Mesodermal cell (in vitro differentiated cells): Measurements from ENCODE around the gene EMX2.

Source experiments
- H3K27ac ChIP-seq: 2 replicates; pipeline ENCODE4 v1.7.0; 2013; ENCODE audit warnings: mild to moderate bottlenecking, low read depth, low read length, moderate library complexity; ENCODE audit not compliant: severe bottlenecking
- H3K36me3 ChIP-seq: 2 replicates; pipeline ENCODE4 v1.7.1; 2013; ENCODE audit warnings: mild to moderate bottlenecking, low read length, moderate library complexity; ENCODE audit not compliant: control insufficient read depth, insufficient read depth
- H3K4me1 ChIP-seq: one replicate; pipeline ENCODE4 v1.7.1; 2013; ENCODE audit warnings: mild to moderate bottlenecking, low read length; ENCODE audit not compliant: insufficient read depth, control insufficient read depth, poor library complexity, severe bottlenecking
- H3K4me3 ChIP-seq: 2 replicates; pipeline ENCODE4 v1.7.0; 2013; ENCODE audit warnings: low read length, control low read depth, mild to moderate bottlenecking; ENCODE audit not compliant: insufficient read depth, poor library complexity, severe bottlenecking; ENCODE audit errors: extremely low read depth
- H3K9me3 ChIP-seq: 2 replicates; pipeline ENCODE4 v1.7.1; 2013; ENCODE audit warnings: mild to moderate bottlenecking, low read length, moderate library complexity; ENCODE audit not compliant: control insufficient read depth
- WGBS, 2 experiments: methylation state at CpG; one replicate each; pipeline ENCODE4 v1.1.5; 2013; ENCODE audit warnings: missing lambda C conversion rate in 2 of 2; ENCODE audit not compliant: insufficient coverage in 2 of 2; 5-methylcytosine and 5-hydroxymethylcytosine counted together

The EMX2 gene

DNA sequence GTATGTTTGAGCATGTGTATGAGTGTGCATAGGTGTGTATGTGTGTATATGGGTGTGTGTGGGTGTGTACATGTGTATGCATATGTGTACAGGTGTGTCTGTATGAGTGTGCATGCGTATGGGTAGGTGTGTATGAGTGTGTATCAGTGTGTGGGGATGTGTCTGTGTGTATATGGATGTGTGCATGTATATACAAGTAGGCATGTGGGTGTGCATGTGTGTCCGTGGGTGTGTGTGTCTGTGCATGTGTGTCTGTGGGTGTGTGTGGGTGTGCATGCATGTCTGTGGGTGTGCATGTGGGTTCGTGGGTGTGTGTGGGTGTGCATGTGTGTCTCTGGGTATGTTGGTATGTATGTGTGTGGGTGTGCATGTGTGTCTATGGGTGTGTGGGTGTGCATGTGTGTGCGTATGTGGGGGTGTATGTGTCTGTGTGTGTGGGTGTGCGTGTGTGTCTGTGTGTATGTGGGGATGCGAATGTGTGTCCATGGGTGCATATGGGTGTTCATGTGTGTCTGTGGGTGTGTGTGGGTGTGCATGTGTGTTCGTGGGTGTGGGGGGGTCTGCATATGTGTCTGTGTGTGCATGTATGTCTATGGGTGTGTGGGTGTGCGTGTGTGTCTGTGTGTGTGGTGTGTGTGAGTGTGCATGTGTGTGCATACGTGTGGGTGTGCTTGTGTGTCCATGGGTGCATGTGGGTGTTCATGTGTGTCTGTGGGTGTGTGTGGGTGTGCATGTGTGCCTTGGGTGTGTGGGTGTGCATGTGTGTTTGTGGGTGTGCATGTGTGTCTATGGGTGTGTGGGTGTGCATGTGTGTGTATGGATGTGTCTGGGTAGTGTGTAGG lies 20.6 kb downstream of the EMX2 start:
- 82 to 86% methylated on average over 8 to 9 of the region's 9 CpGs for WGBS, 2 experiments
- no peaks in the 10 kb centered on the region for H3K4me1 ChIP-seq
- H3K4me3 ChIP-seq, result no peak overlapping the region
- no peak overlapping the region for H3K27ac ChIP-seq
- no peaks in the 10 kb centered on the region for H3K36me3 ChIP-seq
- no peaks in the 10 kb centered on the region for H3K9me3 ChIP-seq

DNA sequence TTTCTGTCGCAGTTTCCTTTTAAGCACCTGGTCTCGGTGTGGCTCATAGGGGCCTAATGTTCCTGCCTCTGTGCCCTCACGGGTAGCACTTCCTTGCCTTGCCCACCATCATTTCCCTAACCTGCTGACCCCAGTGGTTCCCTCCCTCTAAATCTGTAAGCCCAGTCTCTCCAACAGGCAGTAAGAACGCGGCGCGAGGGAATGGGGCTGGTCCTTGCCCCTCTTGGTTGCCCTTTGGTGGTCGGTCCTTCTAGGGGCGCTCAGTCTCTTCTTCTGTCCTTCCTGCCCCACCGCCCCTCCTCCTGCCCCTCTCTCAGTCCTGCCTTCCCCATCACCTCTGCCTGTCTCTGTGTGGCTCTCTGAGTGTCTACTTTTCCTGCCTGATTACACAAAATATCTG lies 21.2 kb downstream of the EMX2 start:
- no peaks in the 10 kb centered on the region for H3K36me3 ChIP-seq
- no peaks in the 10 kb centered on the region for H3K4me1 ChIP-seq
- 84 to 88% methylated on average over 8 to 10 of the region's 10 CpGs for WGBS, 2 experiments
- H3K27ac ChIP-seq, result no peak overlapping the region
- H3K9me3 ChIP-seq, result no peaks in the 10 kb centered on the region
- H3K4me3 ChIP-seq, result no peak overlapping the region

DNA sequence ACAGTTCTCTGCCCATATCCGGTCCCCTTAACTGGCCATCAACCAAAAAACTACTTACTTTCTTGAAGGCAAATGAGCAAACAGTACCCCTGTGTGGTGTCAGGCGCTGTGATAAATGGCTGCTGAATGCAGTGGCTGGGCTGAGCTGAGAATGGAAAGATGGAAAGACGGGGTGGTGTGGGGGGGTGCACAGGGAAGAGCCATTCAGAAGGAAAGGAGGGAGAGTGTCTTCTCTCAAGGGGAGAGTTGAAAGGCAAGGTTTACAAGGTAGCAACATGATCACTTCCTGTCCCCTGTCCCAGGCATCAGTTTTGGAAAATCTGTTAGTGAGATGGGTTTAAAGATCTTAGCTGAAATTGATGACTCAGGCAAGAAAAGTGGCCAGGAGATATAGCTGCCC lies 22.5 kb downstream of the EMX2 start:
- no peaks in the 10 kb centered on the region for H3K4me1 ChIP-seq
- no peak overlapping the region for H3K4me3 ChIP-seq
- no peak overlapping the region for H3K27ac ChIP-seq
- no peaks in the 10 kb centered on the region for H3K9me3 ChIP-seq
- no peaks in the 10 kb centered on the region for H3K36me3 ChIP-seq
- WGBS, 2 experiments, result 65 to 82% methylated on average over 2 of the region's 3 CpGs

DNA sequence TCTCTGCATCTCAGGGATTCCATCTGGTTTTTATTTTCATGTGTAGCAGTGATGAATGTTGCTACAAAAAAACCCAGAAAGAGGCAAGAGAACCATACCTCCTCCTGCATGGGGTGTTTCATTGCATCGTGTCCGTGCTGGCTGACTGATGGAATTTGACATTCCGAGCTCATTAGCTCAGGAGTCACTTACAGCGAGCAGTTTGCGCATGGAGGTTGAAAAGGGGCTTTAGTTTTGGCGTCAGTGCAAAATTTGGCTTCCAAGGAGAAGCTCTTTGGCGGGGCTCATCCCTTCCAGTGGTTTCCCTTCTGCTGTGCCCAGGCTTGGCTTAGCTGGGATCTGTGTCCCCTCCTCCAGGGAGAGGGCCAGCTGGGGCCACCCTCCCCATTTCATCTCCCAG lies 25.8 kb downstream of the EMX2 start:
- H3K9me3 ChIP-seq, result no peaks in the 10 kb centered on the region
- no peaks in the 10 kb centered on the region for H3K4me1 ChIP-seq
- H3K27ac ChIP-seq, result no peak overlapping the region
- H3K4me3 ChIP-seq, result no peak overlapping the region
- 90 to 91% methylated on average over 7 of the region's 7 CpGs for WGBS, 2 experiments
- H3K36me3 ChIP-seq, result no peaks in the 10 kb centered on the region

DNA sequence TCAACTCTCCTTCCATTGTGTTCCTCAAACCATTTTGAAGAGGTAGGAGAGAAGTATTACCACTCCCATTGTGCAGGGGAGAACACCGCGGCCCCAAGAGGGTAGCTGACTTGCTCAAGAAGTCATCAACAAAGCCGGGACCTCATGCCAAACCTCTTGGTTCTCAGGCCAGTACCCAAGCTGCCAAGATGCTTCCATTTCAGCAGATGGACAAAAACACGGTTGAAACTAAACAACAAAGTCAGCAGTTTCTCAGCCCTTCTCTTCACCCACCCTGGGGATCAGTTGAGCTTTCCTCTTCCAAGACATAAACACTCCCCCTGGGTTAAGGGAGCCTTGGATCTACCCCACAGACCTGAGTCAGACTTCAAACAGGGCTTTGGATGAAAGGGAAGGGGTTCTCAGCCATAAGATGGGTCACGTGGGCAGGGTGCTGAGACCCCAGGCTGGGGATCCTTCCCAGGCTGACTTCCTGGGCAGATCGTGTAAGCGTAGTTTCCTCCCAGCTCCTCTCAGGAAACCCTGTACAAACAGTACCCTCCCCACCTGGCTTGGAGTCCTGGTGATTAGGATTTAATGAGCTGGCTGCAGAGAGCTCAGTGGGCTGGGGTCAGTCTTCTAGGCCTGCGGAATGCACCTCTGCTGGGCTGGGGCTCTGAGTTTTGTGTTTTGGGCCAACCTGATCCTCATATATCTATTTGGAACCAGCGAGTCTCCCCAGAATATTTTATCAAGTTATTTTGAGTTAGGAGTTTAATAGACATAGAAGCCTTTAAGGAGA lies 27.3 kb downstream of the EMX2 start:
- Histone ChIP-seq H3K4me1 (no peaks in the 10 kb centered on the region), H3K36me3 (no peaks in the 10 kb centered on the region), H3K4me3 (no peak overlapping the region), H3K9me3 (no peaks in the 10 kb centered on the region), H3K27ac (no peak overlapping the region)
- 78 to 79% methylated on average over 5 to 6 of the region's 9 CpGs for WGBS, 2 experiments

DNA sequence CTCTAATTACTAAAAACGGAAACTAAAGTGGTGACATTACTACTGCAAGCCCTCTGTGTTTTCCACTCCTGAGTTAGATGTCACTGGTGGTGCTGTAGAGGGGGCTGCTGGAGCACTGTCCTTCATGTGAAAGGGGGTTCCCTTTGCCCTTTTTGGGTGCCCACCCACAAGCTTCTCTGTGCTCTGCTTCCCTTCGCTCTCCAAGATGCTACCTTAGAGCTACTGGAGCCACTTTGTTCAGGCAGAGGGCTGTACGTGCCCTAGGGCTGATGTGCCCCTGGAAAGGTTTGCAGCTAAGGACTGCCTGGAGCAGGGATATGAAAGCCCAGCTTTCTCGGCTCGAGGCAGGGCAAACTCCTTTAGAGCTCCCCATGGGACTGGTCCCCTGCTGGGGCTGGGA lies 28.3 kb downstream of the EMX2 start:
- Histone ChIP-seq H3K4me3 (no peak overlapping the region), H3K9me3 (no peaks in the 10 kb centered on the region), H3K36me3 (no peaks in the 10 kb centered on the region), H3K4me1 (no peaks in the 10 kb centered on the region), H3K27ac (no peak overlapping the region)
- WGBS, 2 experiments, result 63 to 67% methylated on average over 4 of the region's 5 CpGs

DNA sequence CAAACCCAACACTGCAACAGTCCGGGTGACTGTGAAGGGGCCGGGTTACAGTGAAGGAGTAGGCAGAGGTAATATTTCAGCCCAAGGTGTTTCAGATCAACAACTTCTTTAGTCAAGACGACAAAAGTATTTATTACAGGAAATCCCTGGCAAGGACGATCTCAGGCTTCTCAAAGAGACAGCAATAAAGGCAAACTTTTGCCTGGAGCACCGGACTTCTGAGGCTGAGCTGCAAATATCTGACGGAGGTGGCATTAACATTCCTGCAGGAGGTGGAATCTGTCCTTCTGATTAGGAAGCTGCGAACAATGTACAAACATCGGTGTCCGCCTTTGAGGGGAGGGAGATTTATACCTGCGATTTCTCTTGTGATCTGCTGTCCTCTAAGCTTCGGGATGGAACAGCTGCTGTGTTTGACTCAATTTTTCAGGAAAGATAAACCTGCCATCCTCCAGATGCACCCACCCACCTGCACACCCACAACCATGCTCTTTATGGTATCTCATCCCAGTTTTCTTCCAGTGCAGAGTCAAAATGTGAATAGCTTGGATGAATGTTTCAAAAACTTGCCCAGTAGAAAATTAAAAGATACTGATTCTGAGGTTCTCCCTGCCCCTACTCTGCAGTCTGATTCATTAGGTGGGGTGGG lies 32.1 kb downstream of the EMX2 start:
- WGBS, 2 experiments, result 80 to 91% methylated on average over 5 to 9 of the region's 11 CpGs
- H3K4me3 ChIP-seq, result no peak overlapping the region
- H3K36me3 ChIP-seq, result no peaks in the 10 kb centered on the region
- H3K9me3 ChIP-seq, result no peaks in the 10 kb centered on the region
- H3K27ac ChIP-seq, result no peak overlapping the region
- H3K4me1 ChIP-seq, result no peaks in the 10 kb centered on the region

DNA sequence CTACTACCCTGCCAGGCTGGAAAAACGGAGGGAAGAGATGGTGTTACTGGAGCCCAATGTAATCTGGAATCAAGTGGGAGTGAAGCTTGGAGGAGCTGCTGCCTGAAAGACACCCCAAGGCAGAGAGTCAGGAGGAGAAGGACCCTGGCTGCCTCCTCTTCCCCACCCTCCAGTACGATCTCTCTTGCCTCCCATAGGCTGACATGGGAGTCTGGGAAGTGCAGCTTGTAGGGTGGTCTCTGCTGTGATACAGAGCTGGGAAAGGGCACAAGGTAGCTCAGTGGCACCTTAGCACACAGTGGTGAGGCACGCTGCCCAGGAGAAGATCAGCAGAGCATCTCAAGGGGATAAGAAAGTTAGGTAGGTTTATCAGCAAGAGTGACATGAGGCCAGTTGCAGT lies 35.9 kb downstream of the EMX2 start:
- H3K4me1 ChIP-seq, result no peaks in the 10 kb centered on the region
- no peak overlapping the region for H3K4me3 ChIP-seq
- H3K9me3 ChIP-seq, result no peaks in the 10 kb centered on the region
- WGBS, 2 experiments, result 82 to 100% methylated on average over 1 to 2 of the region's 3 CpGs
- no peaks in the 10 kb centered on the region for H3K36me3 ChIP-seq
- H3K27ac ChIP-seq, result no peak overlapping the region

DNA sequence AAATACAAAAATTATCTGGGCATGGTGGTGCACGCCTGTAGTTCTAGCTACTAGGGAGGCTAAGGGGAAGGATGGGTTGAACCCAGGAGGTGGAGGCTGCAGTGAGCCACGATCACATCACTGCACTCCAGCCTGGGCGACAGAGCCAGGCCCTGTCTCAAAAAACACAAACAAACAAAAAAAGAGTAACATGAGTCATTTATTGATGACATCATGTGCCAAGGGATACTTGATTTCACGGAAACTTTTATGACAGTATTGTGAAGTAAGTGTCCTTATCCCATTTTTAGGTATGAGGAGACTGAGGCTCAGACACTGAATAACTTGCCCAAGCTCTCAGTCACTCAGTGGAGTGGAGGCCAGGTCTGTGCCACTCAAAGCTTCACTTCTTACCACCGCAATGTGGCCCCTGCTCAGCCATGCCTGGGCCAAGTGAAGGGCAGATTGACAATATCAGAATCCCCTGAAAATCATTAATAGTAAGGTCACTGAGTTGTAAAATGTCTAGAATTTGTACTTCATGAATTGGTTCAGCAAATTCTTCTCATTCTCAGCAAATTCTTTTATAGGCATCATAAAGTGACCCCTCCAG lies 36.5 kb downstream of the EMX2 start:
- H3K9me3 ChIP-seq, result no peaks in the 10 kb centered on the region
- 80% methylated on average over 1 of the region's 5 CpGs; no CpG with 5 or more reads in 1 of the 2 experiments for WGBS, 2 experiments
- H3K27ac ChIP-seq, result no peak overlapping the region
- no peaks in the 10 kb centered on the region for H3K4me1 ChIP-seq
- H3K36me3 ChIP-seq, result no peaks in the 10 kb centered on the region
- no peak overlapping the region for H3K4me3 ChIP-seq

DNA sequence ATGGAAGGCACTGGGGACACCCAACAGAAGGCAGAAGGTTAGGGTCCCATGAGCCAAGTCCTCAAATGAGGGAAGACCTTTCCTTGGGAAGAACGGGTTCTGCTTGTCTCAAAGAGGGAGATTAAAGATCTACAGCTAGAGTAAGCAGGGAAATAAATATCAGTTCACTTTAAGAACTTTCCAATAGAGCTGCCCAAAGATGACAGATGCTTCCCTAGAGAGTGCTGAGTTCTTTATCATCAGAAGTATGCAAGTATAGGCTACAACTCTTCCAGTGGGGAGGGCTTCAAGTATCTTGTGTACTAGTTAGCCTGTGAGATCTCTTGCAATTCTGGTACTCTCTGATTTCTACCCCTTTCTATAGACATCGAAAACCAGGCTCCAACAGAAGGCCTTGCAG lies 39.4 kb downstream of the EMX2 start:
- H3K36me3 ChIP-seq, result no peaks in the 10 kb centered on the region

More for the DNA sequence above, 39.4 kb downstream of the EMX2 start:
- WGBS, 2 experiments, result 88% methylated on average over 1 of the region's 2 CpGs; no CpG with 5 or more reads in 1 of the 2 experiments
- no peaks in the 10 kb centered on the region for H3K4me1 ChIP-seq
- no peaks in the 10 kb centered on the region for H3K9me3 ChIP-seq
- H3K27ac ChIP-seq, result no peak overlapping the region
- H3K4me3 ChIP-seq, result no peak overlapping the region
